Natural killer cell (primary cell): ENCODE measurements around the gene SLC35A2. TPM values are rescaled to one million over a fixed set of nuclear protein-coding genes. Genes with fewer than 3 reads are reported as not detected.

Experiments used
- ATAC-seq, 3 donors: fragments of 150-1000 bp in 2 of 3; fragments of 200-7000 bp in 1 of 3; cut with Tn5 transposase; 1 replicate in 1 of 3; 2 replicates in 2 of 3; pipeline ENCODE4 v1.10.0; 2021; ENCODE audit warnings: mild to moderate bottlenecking in 2 of 3, moderate library complexity in 2 of 3
- DNase-seq, 2 donors: peaks; one replicate each; pipeline versions ENCODE4 v3.0.0 to v3.0.0-alpha.2; 2013 to 2021; ENCODE audit warnings: mixed read lengths in 1 of 2
- H3K27ac ChIP-seq: one replicate; pipeline ENCODE4 v1.5.1; 2013; ENCODE audit warnings: mild to moderate bottlenecking, low read length
- H3K27me3 ChIP-seq: one replicate; pipeline ENCODE4 v1.6.1; 2013; ENCODE audit warnings: low read length; ENCODE audit not compliant: control insufficient read depth, insufficient read depth
- H3K36me3 ChIP-seq: one replicate; pipeline ENCODE4 v1.6.1; 2013; ENCODE audit warnings: low read length; ENCODE audit not compliant: control insufficient read depth, insufficient read depth
- H3K4me1 ChIP-seq: one replicate; pipeline ENCODE4 v1.6.1; 2013; ENCODE audit warnings: low read length; ENCODE audit not compliant: control insufficient read depth, insufficient read depth
- H3K4me3 ChIP-seq: one replicate; pipeline ENCODE4 v1.5.1; 2013; ENCODE audit warnings: low read length
- H3K9me3 ChIP-seq: one replicate; pipeline ENCODE4 v1.6.1; 2013; ENCODE audit warnings: low read length; ENCODE audit not compliant: control insufficient read depth, insufficient read depth
- H3K27ac Mint-ChIP-seq, 2 donors: one replicate each; pipeline ENCODE4 v1.8.0; 2022; ENCODE audit warnings: mild to moderate bottlenecking in 2 of 2, mixed read lengths in 2 of 2, moderate library complexity in 1 of 2
- H3K27me3 Mint-ChIP-seq, 2 donors: one replicate each; pipeline ENCODE4 v1.8.0; 2022; ENCODE audit warnings: low read depth in 2 of 2, mixed read lengths in 2 of 2
- H3K36me3 Mint-ChIP-seq: one replicate; pipeline ENCODE4 v1.8.0; 2022; ENCODE audit warnings: mixed read lengths
- H3K4me1 Mint-ChIP-seq, 2 donors: one replicate each; pipeline ENCODE4 v1.8.0; 2022; ENCODE audit warnings: mixed read lengths in 2 of 2
- H3K4me3 Mint-ChIP-seq: one replicate; pipeline ENCODE4 v1.8.0; 2022; ENCODE audit warnings: mild to moderate bottlenecking, moderate library complexity, mixed read lengths
- H3K9me3 Mint-ChIP-seq, 2 donors: one replicate each; pipeline ENCODE4 v1.8.0; 2022; ENCODE audit warnings: mixed read lengths in 2 of 2
- WGBS: methylation state at CpG from one replicate; pipeline ENCODE4 v1.1.7; 2013; ENCODE audit warnings: missing lambda C conversion rate; ENCODE audit not compliant: insufficient coverage; 5-methylcytosine and 5-hydroxymethylcytosine counted together
- intact Hi-C: fragments of 100-400 bp; cut with micrococcal nuclease; formaldehyde crosslinking; loops from one replicate; pipeline ENCODE4 v1.14.2; 2022
- total RNA-seq, 4 donors: library from RNA; stranded (reverse); fragments of 120-200 nt in 1 of 4; gene quantifications; one replicate each; pipeline versions ENCODE4 v1.2.3 to v1.2.4, GENCODE V29; 2013 to 2022
- TF ChIP-seq, protein P1 (sequence below): fragments of 200-600 bp; IDR thresholded peaks from one replicate; pipeline ENCODE4 v1.8.0; 2022; ENCODE audit warnings: antibody characterized with exemption

SLC35A2 gene
- total RNA-seq, 3 donors from 2014 or later (not counting 1 experiment from before 2014, with no cell fraction given) = 16.5 to 30.1 (median 18.3) TPM

DNA sequence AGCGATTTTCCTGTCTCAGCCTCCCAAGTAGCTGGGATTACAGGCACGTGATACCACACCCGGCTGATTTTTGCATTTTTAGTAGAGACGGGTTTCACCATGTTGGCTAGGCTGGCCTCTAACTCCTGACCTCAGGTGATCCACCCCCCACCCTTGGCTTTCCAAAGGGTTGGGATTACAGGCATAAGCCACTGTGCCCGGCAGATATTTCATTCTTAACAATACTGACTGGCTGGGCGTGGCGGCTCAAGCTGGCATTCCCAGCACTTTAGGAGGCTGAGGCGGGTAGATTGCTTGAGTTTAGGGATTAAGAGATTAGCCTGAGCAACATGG, 12.4 kb downstream of the SLC35A2 start:
- ATAC-seq (no peak), DNase-seq (no peak)
- no peaks in the 10 kb centered on the region for H3K9me3 Mint-ChIP-seq
- no peaks in the 10 kb centered on the region for H3K27me3 ChIP-seq
- no peak overlapping the region for H3K4me3 ChIP-seq
- intact Hi-C loops = loop anchor here (5.0 kb wide), 1 partner anchor 58 kb away; the partner anchor contains the start of gene OTUD5
- H3K27ac ChIP-seq = peak overlapping the region; percentile 100
- H3K36me3 Mint-ChIP-seq = no peaks in the 10 kb centered on the region
- WGBS = 90% methylated on average over 7 of the region's 8 CpGs
- H3K27me3 Mint-ChIP-seq = no peaks in the 10 kb centered on the region
- peaks cover 6 to 23% of the 10 kb centered on the region in 2 donors for H3K4me1 Mint-ChIP-seq
- H3K9me3 ChIP-seq = no peaks in the 10 kb centered on the region
- H3K27ac Mint-ChIP-seq = peak overlapping the region in 1 of 2 donors; percentile 92
- TF ChIP-seq, protein P1, sequence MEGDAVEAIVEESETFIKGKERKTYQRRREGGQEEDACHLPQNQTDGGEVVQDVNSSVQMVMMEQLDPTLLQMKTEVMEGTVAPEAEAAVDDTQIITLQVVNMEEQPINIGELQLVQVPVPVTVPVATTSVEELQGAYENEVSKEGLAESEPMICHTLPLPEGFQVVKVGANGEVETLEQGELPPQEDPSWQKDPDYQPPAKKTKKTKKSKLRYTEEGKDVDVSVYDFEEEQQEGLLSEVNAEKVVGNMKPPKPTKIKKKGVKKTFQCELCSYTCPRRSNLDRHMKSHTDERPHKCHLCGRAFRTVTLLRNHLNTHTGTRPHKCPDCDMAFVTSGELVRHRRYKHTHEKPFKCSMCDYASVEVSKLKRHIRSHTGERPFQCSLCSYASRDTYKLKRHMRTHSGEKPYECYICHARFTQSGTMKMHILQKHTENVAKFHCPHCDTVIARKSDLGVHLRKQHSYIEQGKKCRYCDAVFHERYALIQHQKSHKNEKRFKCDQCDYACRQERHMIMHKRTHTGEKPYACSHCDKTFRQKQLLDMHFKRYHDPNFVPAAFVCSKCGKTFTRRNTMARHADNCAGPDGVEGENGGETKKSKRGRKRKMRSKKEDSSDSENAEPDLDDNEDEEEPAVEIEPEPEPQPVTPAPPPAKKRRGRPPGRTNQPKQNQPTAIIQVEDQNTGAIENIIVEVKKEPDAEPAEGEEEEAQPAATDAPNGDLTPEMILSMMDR = no peak
- H3K4me1 ChIP-seq = peaks cover 27% of the 10 kb centered on the region
- peaks cover 24% of the 10 kb centered on the region for H3K36me3 ChIP-seq
- H3K4me3 Mint-ChIP-seq = no peak overlapping the region

DNA sequence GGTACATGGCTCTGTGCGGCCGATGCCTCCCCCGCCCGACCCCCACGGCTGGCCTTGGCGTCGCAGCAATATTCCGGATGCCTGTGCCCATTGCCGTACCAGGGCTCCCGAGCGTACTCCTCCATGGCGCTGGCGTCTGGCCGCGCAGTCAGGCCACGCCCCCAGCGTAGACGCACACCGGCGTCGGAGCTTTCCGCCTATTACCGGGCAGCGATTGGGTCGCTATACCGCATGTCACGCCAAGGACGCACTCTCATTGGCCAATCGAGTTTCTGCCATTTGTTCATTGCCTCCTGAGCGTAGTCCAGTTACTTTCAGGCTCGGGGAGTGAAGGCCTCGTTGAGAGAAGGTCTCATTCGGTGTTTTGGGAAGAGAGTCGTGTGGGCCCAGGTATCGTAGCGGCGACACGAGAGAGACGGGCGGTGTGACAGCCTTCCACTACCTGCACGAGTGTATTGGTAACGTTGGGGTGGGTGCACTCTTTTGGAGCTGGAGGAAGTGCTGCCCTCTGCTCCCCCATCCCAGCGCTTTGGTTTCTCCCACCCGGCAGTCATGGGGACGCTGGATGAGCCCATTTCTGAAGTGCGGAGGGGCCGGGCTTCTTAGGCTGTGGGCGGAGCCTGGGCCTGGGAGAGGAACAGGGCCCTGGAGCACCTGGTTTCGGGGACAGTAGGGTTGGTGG, 13.7 kb downstream of the SLC35A2 start, which contains the start of the genes PQBP1 and TIMM17B:
Gene PQBP1, plus strand, starts transcription at position 306 of the 682 bp plus-strand sequence. CDS start 580 bp downstream, outside the sequence.
Gene TIMM17B, minus strand, starts transcription at position 144 of the 682 bp plus-strand sequence. Its CDS starts 19 bp downstream, at position 125.
- Mint-ChIP-seq H3K36me3 (no peaks in the 10 kb centered on the region), H3K4me3 (peak within 1 kb of the TSS; percentile 90), H3K27ac (peak within 1 kb of the TSS; percentile 92 to 97), H3K4me1 (peaks cover 6 to 23% of the 10 kb centered on the region in 2 donors), H3K27me3 (no peaks in the 10 kb centered on the region), H3K9me3 (no peaks in the 10 kb centered on the region)
- TF ChIP-seq, protein P1 = no peak
- peak within 1 kb of the TSS; percentile 100 for H3K27ac ChIP-seq
- peak within 1 kb of the TSS; percentile 99 for H3K4me3 ChIP-seq
- H3K36me3 ChIP-seq = peaks cover 26% of the 10 kb centered on the region
- DNase-seq (peak; percentile 79 to 95), ATAC-seq (peak; percentile 85 to 96 (median 87))
- intact Hi-C loops = loop anchor here (2.0 to 5.0 kb wide), 2 partner anchors 13 to 60 kb away; partner anchors contain the start of genes OTUD5 and SLC35A2
- peaks cover 27% of the 10 kb centered on the region for H3K4me1 ChIP-seq
- H3K9me3 ChIP-seq = no peaks in the 10 kb centered on the region
- no peaks in the 10 kb centered on the region for H3K27me3 ChIP-seq
- WGBS = 0% methylated on average over 48 of the region's 49 CpGs

DNA sequence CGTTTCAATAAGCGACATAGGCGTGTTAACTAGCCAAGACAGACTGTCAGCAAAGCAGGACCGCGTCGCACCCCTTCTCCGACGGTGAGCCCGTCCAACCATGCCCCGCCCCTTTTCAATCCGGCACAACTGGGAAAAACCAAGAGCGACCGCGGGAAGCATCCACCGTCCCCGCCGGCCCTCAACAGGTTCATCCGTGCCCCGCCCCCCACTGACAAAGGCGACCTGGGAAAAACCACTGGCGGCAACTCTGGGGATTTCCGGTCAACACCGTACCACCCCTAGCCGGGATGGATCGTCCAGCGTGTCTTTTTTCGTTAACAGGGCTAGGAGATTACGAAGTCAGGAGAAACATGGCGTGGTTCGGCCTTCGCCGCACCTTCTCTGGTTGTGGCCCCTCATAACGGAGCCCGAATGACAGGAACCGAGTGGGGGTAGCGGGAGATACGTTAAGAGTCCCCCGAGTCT, 14.3 kb downstream of the SLC35A2 start:
- Mint-ChIP-seq H3K27me3 (no peaks in the 10 kb centered on the region), H3K4me1 (peaks cover 6 to 23% of the 10 kb centered on the region in 2 donors), H3K27ac (peak overlapping the region; percentile 92 to 97), H3K36me3 (no peaks in the 10 kb centered on the region), H3K4me3 (peak overlapping the region; percentile 90), H3K9me3 (no peaks in the 10 kb centered on the region)
- Histone ChIP-seq H3K9me3 (no peaks in the 10 kb centered on the region), H3K36me3 (peaks cover 21% of the 10 kb centered on the region), H3K27ac (peak overlapping the region; percentile 100), H3K4me3 (peak overlapping the region; percentile 99), H3K4me1 (peaks cover 29% of the 10 kb centered on the region), H3K27me3 (no peaks in the 10 kb centered on the region)
- TF ChIP-seq, protein P1 = no peak
- ATAC-seq (peak; percentile 20 to 43 (median 28)), DNase-seq (peak; percentile 50 to 79)
- intact Hi-C loops = loop anchor here (2.0 to 5.0 kb wide), 2 partner anchors 14 to 60 kb away; partner anchors contain the start of genes OTUD5 and SLC35A2
- under 1% methylated on average over 38 of the region's 38 CpGs for WGBS
